OCI-M1 (cell line): ENCODE results near the gene BEND7.
"Not testable (repeated sequence)": the region's sequence is repeated elsewhere in the genome, so short reads cannot be mapped to it uniquely, and the experiment has no call there.

Experiments
- DNase-seq: peaks from one replicate; lab custom pipeline; 2025; lab: John Stamatoyannopoulos, UW

The BEND7 gene, protein sequence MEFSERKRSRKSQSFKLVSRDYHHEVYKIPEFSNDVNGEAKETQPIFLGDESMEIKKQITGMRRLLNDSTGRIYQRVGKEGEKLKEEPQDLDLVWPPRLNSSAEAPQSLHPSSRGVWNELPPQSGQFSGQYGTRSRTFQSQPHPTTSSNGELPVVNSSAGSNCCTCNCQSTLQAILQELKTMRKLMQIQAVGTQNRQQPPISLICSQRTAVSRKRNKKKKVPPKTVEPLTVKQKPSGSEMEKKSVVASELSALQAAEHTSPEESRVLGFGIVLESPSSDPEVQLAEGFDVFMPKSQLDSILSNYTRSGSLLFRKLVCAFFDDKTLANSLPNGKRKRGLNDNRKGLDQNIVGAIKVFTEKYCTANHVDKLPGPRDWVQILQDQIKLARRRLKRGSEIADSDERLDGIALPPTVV

GRCh38 chr10:13528875-13529713, at the start of gene BEND7:
Gene BEND7 (minus strand): TSS chr10:13529014. CDS start chr10:13528533, 481 bp downstream.
- no peak for DNase-seq

DNA sequence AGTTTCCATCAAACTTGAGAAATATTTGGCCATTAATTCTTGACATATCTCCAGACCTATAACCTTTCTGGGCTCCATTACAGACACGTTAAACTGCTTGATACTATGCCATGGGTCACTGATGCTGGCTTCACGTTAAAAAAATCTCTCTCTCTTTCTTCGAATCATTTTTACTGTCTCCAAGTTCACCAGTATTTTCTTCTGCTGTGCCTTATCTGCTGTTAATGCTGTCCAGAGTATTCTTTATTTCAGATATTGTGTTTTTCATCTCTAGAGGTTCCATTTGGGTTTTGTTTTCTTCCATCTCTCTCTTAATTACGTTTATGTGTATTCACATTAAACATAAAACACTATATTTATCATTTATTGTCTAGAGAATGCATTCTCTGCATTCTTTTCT, 45.1 kb upstream of the BEND7 start:
- no peak for DNase-seq

DNA sequence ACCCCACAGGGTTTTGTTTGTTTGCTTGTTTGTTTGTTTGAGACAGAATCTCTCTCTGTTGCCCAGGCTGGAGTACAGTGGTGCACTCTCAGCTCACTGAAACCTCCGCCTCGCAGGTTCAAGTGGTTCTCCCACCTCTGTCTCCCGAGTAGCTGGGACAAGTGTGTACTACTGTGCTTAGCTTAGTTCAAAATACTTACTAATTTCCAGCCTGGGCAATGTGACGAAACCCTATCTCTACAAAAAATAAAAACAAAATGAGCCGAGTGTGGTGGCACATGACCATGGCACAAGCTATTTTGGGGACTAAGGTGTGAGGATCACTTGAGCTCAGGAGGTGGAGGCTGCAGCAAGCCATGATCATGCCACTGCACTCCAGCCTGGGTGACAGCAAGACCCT, 42.7 kb upstream of the BEND7 start:
- DNase-seq = no peak

- peak; percentile 32 for DNase-seq
Measured at GRCh38 chr10:13567030-13567429, 38.2 kb upstream of the BEND7 start.

GRCh38 chr10:13564576-13564975, 35.8 kb upstream of the BEND7 start:
- DNase-seq = no peak

DNA sequence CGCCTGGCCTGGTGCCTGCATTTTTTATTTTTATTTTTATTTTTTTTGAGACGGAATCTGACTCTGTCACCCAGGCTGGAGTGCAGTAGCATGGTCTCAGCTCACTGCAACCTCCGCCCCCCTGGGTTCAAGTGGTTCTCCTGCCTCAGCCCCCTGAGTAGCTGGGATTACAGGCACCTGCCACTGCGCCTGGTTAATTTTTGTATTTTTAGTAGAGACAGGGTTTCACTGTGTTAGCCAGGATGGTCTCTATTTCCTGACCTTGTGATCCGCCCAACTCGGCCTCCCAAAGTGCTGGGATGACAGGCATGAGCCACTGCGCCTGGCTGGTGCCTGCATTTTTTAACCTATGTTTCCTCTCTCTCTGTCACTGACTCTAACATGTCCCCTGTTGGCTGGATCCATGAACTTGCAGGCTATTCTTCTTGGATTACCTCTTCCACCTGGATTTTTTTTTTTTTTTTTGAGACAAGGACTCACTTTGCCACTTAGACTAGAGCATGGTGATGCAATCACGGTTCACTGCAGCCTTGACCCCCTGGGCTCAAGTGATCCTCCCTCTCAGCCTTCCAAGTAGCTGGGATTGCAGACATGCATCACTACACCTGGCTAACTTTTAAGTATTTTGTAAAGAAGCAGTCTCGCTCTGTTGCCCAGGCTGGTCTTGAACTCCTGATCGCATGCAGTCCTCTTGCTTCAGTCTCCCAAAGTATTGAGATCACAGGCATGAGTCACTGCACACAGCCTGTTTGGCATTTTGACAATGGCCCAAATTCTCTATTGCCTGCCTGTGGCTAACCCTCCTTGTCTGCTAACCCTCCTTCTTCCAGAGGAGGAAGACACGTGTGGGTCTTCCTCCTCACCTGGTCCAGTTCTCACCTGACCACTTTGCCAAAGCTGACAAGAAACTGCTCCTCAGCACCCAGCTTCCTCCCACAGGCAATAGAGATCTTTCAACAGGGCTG, 34.9 kb upstream of the BEND7 start:
- DNase-seq = no peak

DNA sequence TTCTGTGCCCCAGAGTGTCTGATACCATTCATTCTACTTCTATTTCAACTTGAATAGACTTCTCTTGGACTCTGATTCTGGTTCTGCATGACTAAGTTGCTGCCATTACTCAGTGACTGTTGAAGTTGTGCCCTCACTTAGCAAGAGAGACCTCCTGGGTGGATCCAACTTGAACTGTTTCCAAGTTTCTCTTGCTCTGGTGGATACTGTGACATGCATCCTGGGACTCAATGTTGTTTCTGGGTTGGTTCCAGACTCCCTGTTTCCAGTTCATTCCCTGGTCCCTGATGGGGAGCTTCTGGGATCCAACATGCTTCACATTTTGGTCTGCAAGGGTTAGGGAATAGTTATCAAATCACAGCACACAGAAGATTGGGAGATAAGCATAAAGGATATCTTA, 31.8 kb upstream of the BEND7 start:
- no peak for DNase-seq

DNA sequence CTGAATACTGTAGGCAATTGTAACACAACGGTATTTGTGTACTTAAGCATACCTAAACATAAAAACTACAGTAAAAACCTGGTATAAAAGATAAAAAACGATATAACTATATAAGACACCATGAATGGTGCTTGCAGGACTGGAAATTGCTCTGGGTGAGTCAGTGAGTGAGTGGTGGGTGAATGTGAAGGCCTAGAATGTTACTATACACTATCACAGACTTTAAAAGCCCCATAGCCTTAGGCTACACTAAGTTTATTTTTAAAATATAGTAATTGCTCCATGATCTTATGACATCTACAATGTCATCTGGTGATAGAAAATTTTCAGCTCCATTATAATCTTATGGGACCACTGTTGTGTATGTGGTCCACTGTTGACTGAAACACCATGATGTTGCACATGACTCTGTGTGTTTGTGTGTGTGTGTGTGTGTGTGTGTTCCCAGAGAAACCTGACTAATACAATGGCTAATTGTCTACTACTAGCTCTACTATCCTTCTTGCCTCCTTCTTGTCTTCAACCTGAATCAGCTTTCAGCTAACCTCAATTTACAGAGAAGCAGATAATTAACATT, 30.4 kb upstream of the BEND7 start:
- DNase-seq = no peak

GRCh38 chr10:13555884-13556510, 27.2 kb upstream of the BEND7 start:
- DNase-seq = no peak

GRCh38 chr10:13550802-13551201, 22.0 kb upstream of the BEND7 start:
- no peak for DNase-seq

DNA sequence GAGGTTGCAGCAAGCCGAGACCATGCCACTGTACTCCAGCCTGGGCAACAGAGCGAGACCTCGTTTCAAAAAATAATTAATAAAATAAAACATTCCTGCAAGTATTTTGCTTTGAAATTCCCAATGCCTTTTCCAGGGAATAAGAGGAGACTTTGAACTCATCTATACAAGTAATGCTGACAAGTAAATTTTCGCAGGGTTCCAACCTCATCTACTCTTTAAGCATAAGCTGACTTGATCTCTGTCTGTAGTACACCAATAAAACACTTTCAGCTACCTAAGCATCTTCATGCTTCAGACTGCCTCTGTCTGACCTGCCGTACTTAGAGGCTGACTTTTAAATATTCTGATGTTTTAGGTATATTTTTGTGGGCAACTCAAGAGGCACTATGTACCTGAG, 13.7 kb upstream of the BEND7 start:
- DNase-seq = no peak

GRCh38 chr10:13537985-13538384, 9.2 kb upstream of the BEND7 start:
- DNase-seq = not testable (repeated sequence)

DNA sequence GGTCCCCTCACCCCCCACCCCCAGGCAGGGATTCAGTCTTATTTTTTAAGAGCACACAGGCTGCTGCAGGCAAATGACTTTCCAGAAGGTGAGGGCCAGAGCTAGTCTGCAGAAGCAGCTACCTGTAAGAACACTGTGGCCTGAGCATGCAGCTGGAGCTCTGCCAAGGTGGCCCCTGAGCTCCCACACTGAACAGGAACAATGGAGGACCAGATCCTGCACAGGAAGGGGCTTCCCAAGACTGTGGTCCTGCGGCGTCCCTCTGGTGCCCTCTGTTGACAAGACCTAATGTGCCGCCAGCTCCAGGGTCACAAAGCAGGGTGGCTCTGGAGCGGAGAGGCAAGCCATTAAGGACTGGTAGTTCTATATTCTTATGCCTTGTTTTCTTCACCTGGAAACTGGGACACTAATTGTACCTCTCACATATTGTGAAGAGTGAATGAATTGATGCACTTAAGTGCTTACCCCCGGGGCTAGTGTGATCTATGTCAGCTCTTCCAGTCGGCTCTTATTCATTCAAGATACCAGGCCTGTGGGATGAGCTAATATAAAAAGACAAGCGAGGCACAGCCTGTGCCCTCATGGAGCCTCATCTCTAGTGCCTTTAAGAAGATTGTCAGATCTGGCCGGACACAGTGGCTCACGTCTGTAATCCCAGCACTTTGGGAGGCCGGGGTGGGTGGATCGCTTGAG, 8.0 kb upstream of the BEND7 start:
- peak; percentile 66 for DNase-seq

GRCh38 chr10:13535346-13535745, 6.5 kb upstream of the BEND7 start:
- no peak for DNase-seq

GRCh38 chr10:13529714-13529973, 830 bp upstream of the BEND7 start:
- DNase-seq = no peak

GRCh38 chr10:13528123-13528874, 515 bp downstream of the BEND7 start:
- DNase-seq = no peak

GRCh38 chr10:13527864-13528122, 1.0 kb downstream of the BEND7 start:
- no peak for DNase-seq

GRCh38 chr10:13526948-13527863, 1.6 kb downstream of the BEND7 start:
- DNase-seq = no peak

DNA sequence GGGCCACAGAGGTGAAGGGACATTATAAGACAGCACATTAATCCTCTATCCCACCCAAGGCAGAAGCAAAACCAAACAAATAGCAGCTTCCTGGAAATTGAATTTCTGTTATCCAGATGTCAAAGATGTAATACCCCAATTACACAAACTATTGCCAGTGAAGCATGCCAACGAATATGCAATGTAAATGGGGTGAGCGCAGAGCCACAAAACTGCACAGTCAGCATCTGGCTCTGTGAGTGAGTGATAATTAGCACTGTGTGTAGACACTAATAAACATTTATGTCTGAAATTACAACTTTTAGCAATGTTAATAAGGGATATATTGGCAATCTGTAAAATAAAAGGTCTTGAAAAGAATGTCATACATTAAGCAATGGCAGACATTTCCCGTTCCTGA, 3.2 kb downstream of the BEND7 start:
- DNase-seq = no peak
